D721Med (cell line): ENCODE results near the gene VAV1.
A peak's percentile ranks its signal among the peaks of the same experiment; 100 is the strongest.

Experiments used
- DNase-seq: peaks from one replicate; pipeline ENCODE4 v3.0.0; 2011; ENCODE audit warnings: low spot score; ENCODE audit not compliant: insufficient read length
- FAIRE-seq: peaks from 2 replicates; lab custom pipeline; 2011; peaks lifted over from hg19 to GRCh38; lab: Jason Lieb, UNC
- CTCF ChIP-seq: IDR thresholded peaks from 2 replicates; pipeline ENCODE4 v1.5.1; 2012; ENCODE audit warnings: mild to moderate bottlenecking, control low read depth; ENCODE audit not compliant: insufficient read depth; ENCODE audit errors: missing control alignments

The VAV1 gene

GRCh38 chr19:6737873-6738786, 34.4 kb upstream of the VAV1 start:
- no peak for DNase-seq
- FAIRE-seq: no peak
- TF ChIP-seq CTCF: peak; percentile 67

- FAIRE-seq: no peak
- DNase-seq: no peak
- no peak for TF ChIP-seq CTCF
These were observed 33.6 kb upstream of the VAV1 start for GRCh38 chr19:6738787-6739389.

- no peak for FAIRE-seq
- no peak for TF ChIP-seq CTCF
- DNase-seq: peak; percentile 68
These were observed 33.1 kb upstream of the VAV1 start, which contains the start of gene TRIP10 for GRCh38 chr19:6739390-6739882. Gene TRIP10, plus strand, starts transcription at chr19:6739680. Its CDS starts 82 bp downstream, at chr19:6739762.

GRCh38 chr19:6739883-6740588, 32.5 kb upstream of the VAV1 start:
- no peak for TF ChIP-seq CTCF
- no peak for FAIRE-seq

GRCh38 chr19:6740589-6741343, 31.7 kb upstream of the VAV1 start:
- no peak for FAIRE-seq
- DNase-seq: no peak
- TF ChIP-seq CTCF: no peak

More at GRCh38 chr19:6739883-6740588, 32.5 kb upstream of the VAV1 start:
- DNase-seq: no peak

- FAIRE-seq (no peak), DNase-seq (no peak)
- no peak for TF ChIP-seq CTCF
These were observed 29.4 kb upstream of the VAV1 start for GRCh38 chr19:6743066-6743465.
